WTC11 (cell line): ENCODE measurements around the gene JAKMIP1. TPM values are rescaled to one million over a fixed set of nuclear protein-coding genes. Genes with fewer than 3 reads are reported as not detected.
A peak's percentile ranks its signal among the peaks of the same experiment; 100 is the strongest.

Source experiments
- ATAC-seq: fragments of 200-7000 bp; cut with Tn5 transposase; 2 replicates; pipeline ENCODE4 v1.10.0; 2021; ENCODE audit warnings: mild to moderate bottlenecking, moderate library complexity
- CTCF ChIA-PET: fragments of 300-600 bp; sonication (Branson Sonifier 250); formaldehyde crosslinking; loops from one replicate; lab custom pipeline; 2021; ENCODE audit warnings: antibody characterized with exemption; lab: Charles Lee
- POLR2A ChIA-PET: fragments of 350-600 bp; sonication (Branson Sonifier 250); formaldehyde crosslinking; loops from one replicate; lab custom pipeline; 2021; ENCODE audit warnings: antibody characterized with exemption; lab: Charles Lee
- DNase-seq: peaks from one replicate; pipeline ENCODE4 v3.0.0; 2021; ENCODE audit warnings: low spot score
- H3K27ac Mint-ChIP-seq: 2 replicates; pipeline ENCODE4 v1.8.0; 2021; ENCODE audit warnings: mixed read lengths
- H3K27me3 Mint-ChIP-seq: 2 replicates; pipeline ENCODE4 v1.8.0; 2021; ENCODE audit warnings: low read depth, mild to moderate bottlenecking, moderate library complexity, mixed read lengths
- H3K36me3 Mint-ChIP-seq: 2 replicates; pipeline ENCODE4 v1.8.0; 2021; ENCODE audit warnings: mixed read lengths
- H3K4me1 Mint-ChIP-seq: 2 replicates; pipeline ENCODE4 v1.8.0; 2022; ENCODE audit warnings: mixed read lengths
- H3K4me3 Mint-ChIP-seq: 2 replicates; pipeline ENCODE4 v1.8.0; 2021; ENCODE audit warnings: mild to moderate bottlenecking, moderate library complexity, mixed read lengths
- H3K9me3 Mint-ChIP-seq: 2 replicates; pipeline ENCODE4 v1.8.0; 2021; ENCODE audit warnings: mixed read lengths
- CBFB ChIP-seq: sonication (generic); formaldehyde crosslinking; IDR thresholded peaks from 2 replicates; pipeline ENCODE4 v1.8.1; 2022; ENCODE audit warnings: mild to moderate bottlenecking, low read depth, missing genetic modification reagents
- FOXP1 ChIP-seq: sonication (generic); formaldehyde crosslinking; IDR thresholded peaks from 2 replicates; pipeline ENCODE4 v1.8.0; 2022; ENCODE audit warnings: missing genetic modification reagents, mild to moderate bottlenecking, moderate library complexity, borderline replicate concordance
- JUN ChIP-seq: sonication (generic); formaldehyde crosslinking; IDR thresholded peaks from 2 replicates; pipeline ENCODE4 v1.8.0; 2023; ENCODE audit warnings: mild to moderate bottlenecking, missing genetic modification reagents
- NR2C2 ChIP-seq: sonication (generic); formaldehyde crosslinking; IDR thresholded peaks from 2 replicates; pipeline ENCODE4 v1.8.0; 2022; ENCODE audit warnings: mild to moderate bottlenecking, missing genetic modification reagents
- PRRX2 ChIP-seq: fragments of 250-450 bp; sonication (Bioruptor Pico); IDR thresholded peaks from 2 replicates; pipeline ENCODE4 v1.8.0; 2021; ENCODE audit warnings: mild to moderate bottlenecking
- RORB ChIP-seq: fragments of 250-450 bp; sonication (Bioruptor Pico); IDR thresholded peaks from 2 replicates; pipeline ENCODE4 v1.9.0; 2021; ENCODE audit warnings: mild to moderate bottlenecking
- TP53 ChIP-seq: sonication (generic); formaldehyde crosslinking; IDR thresholded peaks from 2 replicates; pipeline ENCODE4 v1.8.1; 2023; ENCODE audit warnings: mild to moderate bottlenecking, missing genetic modification reagents
- ZNF138 ChIP-seq: sonication (generic); formaldehyde crosslinking; conservative IDR thresholded peaks from 2 replicates; pipeline ENCODE4 v1.8.1; 2022; ENCODE audit warnings: mild to moderate bottlenecking, moderate library complexity, missing genetic modification reagents
- total RNA-seq: library from RNA; stranded (reverse); gene quantifications from 3 replicates; pipeline ENCODE4 v1.2.3, GENCODE V29; 2021
- TF ChIP-seq, protein P1 (sequence below): sonication (generic); formaldehyde crosslinking; IDR thresholded peaks from 2 replicates; pipeline ENCODE4 v1.8.1; 2023; ENCODE audit warnings: mild to moderate bottlenecking, missing genetic modification reagents
- TF ChIP-seq, protein P2 (sequence below): sonication (generic); formaldehyde crosslinking; IDR thresholded peaks from 2 replicates; pipeline ENCODE4 v1.8.1; 2023; ENCODE audit warnings: mild to moderate bottlenecking, missing genetic modification reagents, borderline replicate concordance
- TF ChIP-seq, protein P3 (sequence below): sonication (generic); formaldehyde crosslinking; conservative IDR thresholded peaks from 2 replicates; pipeline ENCODE4 v1.8.1; 2023; ENCODE audit warnings: mild to moderate bottlenecking, low read depth, missing genetic modification reagents, moderate library complexity
- TF ChIP-seq, protein P4 (sequence below): fragments of 250-450 bp; sonication (Bioruptor Pico); IDR thresholded peaks from 2 replicates; pipeline ENCODE4 v1.9.0; 2021; ENCODE audit warnings: mild to moderate bottlenecking
- TF ChIP-seq, protein P5 (sequence below): fragments of 250-450 bp; sonication (Bioruptor Pico); IDR thresholded peaks from 2 replicates; pipeline ENCODE4 v1.9.0; 2021; ENCODE audit warnings: mild to moderate bottlenecking
- TF ChIP-seq, protein P6 (sequence below): sonication (generic); formaldehyde crosslinking; IDR thresholded peaks from 2 replicates; pipeline ENCODE4 v1.8.0; 2022; ENCODE audit warnings: mild to moderate bottlenecking, missing genetic modification reagents
- TF ChIP-seq, protein P7 (sequence below): sonication (generic); formaldehyde crosslinking; IDR thresholded peaks from 2 replicates; pipeline ENCODE4 v1.8.0; 2022; ENCODE audit warnings: missing genetic modification reagents
- TF ChIP-seq, protein P8 (sequence below): sonication (generic); formaldehyde crosslinking; IDR thresholded peaks from 2 replicates; pipeline ENCODE4 v1.8.0; 2022; ENCODE audit warnings: mild to moderate bottlenecking, missing genetic modification reagents

The JAKMIP1 gene
- total RNA-seq, 1 experiment from 2014 or later, result 4.0 TPM

DNA sequence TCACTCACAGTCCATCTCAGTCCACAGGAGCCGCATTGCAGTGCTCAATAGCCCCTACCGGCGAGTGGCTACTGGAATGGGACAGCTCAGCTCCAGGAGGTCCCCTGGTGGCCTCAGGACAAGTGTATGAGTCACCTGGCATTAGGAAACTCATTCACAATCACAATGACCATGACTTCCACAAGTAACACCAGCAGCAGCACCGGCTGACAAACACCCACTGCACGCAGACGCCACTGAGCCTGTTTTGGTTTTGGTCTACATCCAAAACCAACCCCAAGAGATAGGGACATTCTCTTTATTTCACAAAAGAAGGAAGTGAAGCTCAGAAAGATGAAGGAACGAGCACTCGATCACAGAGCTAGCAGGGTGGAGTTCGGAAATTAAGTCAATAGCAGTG lies 8.1 kb downstream of the JAKMIP1 start:
- Mint-ChIP-seq H3K9me3 (no peaks in the 10 kb centered on the region; the same call in 1 of the 2 replicates), H3K36me3 (peaks cover 5% of the 10 kb centered on the region; the same call in 1 of the 2 replicates), H3K27me3 (no peaks in the 10 kb centered on the region), H3K4me3 (no peak overlapping the region), H3K27ac (0 out of 2 replicates have a peak overlapping the region, but pooled peaks have one; percentile 48), H3K4me1 (peaks cover 32% of the 10 kb centered on the region)
- no peak for ATAC-seq
- ChIA-PET CTCF (interaction anchor here (1.5 to 3.3 kb wide), 4 partner anchors 8 to 194 kb away, joined by 5 to 12 read pairs (median 6); partner anchors contain the start of gene JAKMIP1), POLR2A (no interaction called here)
- TF ChIP-seq RORB (CRISPR knock-in tag), result no peak
- TF ChIP-seq, protein P1, sequence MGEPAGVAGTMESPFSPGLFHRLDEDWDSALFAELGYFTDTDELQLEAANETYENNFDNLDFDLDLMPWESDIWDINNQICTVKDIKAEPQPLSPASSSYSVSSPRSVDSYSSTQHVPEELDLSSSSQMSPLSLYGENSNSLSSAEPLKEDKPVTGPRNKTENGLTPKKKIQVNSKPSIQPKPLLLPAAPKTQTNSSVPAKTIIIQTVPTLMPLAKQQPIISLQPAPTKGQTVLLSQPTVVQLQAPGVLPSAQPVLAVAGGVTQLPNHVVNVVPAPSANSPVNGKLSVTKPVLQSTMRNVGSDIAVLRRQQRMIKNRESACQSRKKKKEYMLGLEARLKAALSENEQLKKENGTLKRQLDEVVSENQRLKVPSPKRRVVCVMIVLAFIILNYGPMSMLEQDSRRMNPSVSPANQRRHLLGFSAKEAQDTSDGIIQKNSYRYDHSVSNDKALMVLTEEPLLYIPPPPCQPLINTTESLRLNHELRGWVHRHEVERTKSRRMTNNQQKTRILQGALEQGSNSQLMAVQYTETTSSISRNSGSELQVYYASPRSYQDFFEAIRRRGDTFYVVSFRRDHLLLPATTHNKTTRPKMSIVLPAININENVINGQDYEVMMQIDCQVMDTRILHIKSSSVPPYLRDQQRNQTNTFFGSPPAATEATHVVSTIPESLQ (CRISPR knock-in tag), result no peak
- no peak for TF ChIP-seq FOXP1
- TF ChIP-seq, protein P2, sequence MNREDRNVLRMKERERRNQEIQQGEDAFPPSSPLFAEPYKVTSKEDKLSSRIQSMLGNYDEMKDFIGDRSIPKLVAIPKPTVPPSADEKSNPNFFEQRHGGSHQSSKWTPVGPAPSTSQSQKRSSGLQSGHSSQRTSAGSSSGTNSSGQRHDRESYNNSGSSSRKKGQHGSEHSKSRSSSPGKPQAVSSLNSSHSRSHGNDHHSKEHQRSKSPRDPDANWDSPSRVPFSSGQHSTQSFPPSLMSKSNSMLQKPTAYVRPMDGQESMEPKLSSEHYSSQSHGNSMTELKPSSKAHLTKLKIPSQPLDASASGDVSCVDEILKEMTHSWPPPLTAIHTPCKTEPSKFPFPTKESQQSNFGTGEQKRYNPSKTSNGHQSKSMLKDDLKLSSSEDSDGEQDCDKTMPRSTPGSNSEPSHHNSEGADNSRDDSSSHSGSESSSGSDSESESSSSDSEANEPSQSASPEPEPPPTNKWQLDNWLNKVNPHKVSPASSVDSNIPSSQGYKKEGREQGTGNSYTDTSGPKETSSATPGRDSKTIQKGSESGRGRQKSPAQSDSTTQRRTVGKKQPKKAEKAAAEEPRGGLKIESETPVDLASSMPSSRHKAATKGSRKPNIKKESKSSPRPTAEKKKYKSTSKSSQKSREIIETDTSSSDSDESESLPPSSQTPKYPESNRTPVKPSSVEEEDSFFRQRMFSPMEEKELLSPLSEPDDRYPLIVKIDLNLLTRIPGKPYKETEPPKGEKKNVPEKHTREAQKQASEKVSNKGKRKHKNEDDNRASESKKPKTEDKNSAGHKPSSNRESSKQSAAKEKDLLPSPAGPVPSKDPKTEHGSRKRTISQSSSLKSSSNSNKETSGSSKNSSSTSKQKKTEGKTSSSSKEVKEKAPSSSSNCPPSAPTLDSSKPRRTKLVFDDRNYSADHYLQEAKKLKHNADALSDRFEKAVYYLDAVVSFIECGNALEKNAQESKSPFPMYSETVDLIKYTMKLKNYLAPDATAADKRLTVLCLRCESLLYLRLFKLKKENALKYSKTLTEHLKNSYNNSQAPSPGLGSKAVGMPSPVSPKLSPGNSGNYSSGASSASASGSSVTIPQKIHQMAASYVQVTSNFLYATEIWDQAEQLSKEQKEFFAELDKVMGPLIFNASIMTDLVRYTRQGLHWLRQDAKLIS (CRISPR knock-in tag), result no peak
- TF ChIP-seq JUN (CRISPR knock-in tag), result no peak
- TF ChIP-seq CBFB (CRISPR knock-in tag), result no peak
- TF ChIP-seq NR2C2 (CRISPR knock-in tag), result no peak
- TF ChIP-seq, protein P3, sequence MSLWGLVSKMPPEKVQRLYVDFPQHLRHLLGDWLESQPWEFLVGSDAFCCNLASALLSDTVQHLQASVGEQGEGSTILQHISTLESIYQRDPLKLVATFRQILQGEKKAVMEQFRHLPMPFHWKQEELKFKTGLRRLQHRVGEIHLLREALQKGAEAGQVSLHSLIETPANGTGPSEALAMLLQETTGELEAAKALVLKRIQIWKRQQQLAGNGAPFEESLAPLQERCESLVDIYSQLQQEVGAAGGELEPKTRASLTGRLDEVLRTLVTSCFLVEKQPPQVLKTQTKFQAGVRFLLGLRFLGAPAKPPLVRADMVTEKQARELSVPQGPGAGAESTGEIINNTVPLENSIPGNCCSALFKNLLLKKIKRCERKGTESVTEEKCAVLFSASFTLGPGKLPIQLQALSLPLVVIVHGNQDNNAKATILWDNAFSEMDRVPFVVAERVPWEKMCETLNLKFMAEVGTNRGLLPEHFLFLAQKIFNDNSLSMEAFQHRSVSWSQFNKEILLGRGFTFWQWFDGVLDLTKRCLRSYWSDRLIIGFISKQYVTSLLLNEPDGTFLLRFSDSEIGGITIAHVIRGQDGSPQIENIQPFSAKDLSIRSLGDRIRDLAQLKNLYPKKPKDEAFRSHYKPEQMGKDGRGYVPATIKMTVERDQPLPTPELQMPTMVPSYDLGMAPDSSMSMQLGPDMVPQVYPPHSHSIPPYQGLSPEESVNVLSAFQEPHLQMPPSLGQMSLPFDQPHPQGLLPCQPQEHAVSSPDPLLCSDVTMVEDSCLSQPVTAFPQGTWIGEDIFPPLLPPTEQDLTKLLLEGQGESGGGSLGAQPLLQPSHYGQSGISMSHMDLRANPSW (CRISPR knock-in tag), result no peak
- no peak for TF ChIP-seq PRRX2 (CRISPR knock-in tag)
- TF ChIP-seq TP53 (CRISPR knock-in tag), result no peak
- TF ChIP-seq, protein P4, sequence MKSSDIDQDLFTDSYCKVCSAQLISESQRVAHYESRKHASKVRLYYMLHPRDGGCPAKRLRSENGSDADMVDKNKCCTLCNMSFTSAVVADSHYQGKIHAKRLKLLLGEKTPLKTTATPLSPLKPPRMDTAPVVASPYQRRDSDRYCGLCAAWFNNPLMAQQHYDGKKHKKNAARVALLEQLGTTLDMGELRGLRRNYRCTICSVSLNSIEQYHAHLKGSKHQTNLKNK (CRISPR knock-in tag), result no peak
- TF ChIP-seq, protein P5, sequence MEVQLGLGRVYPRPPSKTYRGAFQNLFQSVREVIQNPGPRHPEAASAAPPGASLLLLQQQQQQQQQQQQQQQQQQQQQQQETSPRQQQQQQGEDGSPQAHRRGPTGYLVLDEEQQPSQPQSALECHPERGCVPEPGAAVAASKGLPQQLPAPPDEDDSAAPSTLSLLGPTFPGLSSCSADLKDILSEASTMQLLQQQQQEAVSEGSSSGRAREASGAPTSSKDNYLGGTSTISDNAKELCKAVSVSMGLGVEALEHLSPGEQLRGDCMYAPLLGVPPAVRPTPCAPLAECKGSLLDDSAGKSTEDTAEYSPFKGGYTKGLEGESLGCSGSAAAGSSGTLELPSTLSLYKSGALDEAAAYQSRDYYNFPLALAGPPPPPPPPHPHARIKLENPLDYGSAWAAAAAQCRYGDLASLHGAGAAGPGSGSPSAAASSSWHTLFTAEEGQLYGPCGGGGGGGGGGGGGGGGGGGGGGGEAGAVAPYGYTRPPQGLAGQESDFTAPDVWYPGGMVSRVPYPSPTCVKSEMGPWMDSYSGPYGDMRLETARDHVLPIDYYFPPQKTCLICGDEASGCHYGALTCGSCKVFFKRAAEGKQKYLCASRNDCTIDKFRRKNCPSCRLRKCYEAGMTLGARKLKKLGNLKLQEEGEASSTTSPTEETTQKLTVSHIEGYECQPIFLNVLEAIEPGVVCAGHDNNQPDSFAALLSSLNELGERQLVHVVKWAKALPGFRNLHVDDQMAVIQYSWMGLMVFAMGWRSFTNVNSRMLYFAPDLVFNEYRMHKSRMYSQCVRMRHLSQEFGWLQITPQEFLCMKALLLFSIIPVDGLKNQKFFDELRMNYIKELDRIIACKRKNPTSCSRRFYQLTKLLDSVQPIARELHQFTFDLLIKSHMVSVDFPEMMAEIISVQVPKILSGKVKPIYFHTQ (CRISPR knock-in tag), result no peak
- no peak for TF ChIP-seq ZNF138 (CRISPR knock-in tag)
- TF ChIP-seq, protein P6, sequence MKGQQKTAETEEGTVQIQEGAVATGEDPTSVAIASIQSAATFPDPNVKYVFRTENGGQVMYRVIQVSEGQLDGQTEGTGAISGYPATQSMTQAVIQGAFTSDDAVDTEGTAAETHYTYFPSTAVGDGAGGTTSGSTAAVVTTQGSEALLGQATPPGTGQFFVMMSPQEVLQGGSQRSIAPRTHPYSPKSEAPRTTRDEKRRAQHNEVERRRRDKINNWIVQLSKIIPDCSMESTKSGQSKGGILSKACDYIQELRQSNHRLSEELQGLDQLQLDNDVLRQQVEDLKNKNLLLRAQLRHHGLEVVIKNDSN (CRISPR knock-in tag), result no peak
- TF ChIP-seq, protein P7, sequence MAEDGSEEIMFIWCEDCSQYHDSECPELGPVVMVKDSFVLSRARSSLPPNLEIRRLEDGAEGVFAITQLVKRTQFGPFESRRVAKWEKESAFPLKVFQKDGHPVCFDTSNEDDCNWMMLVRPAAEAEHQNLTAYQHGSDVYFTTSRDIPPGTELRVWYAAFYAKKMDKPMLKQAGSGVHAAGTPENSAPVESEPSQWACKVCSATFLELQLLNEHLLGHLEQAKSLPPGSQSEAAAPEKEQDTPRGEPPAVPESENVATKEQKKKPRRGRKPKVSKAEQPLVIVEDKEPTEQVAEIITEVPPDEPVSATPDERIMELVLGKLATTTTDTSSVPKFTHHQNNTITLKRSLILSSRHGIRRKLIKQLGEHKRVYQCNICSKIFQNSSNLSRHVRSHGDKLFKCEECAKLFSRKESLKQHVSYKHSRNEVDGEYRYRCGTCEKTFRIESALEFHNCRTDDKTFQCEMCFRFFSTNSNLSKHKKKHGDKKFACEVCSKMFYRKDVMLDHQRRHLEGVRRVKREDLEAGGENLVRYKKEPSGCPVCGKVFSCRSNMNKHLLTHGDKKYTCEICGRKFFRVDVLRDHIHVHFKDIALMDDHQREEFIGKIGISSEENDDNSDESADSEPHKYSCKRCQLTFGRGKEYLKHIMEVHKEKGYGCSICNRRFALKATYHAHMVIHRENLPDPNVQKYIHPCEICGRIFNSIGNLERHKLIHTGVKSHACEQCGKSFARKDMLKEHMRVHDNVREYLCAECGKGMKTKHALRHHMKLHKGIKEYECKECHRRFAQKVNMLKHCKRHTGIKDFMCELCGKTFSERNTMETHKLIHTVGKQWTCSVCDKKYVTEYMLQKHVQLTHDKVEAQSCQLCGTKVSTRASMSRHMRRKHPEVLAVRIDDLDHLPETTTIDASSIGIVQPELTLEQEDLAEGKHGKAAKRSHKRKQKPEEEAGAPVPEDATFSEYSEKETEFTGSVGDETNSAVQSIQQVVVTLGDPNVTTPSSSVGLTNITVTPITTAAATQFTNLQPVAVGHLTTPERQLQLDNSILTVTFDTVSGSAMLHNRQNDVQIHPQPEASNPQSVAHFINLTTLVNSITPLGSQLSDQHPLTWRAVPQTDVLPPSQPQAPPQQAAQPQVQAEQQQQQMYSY, result no peak
- TF ChIP-seq, protein P8, sequence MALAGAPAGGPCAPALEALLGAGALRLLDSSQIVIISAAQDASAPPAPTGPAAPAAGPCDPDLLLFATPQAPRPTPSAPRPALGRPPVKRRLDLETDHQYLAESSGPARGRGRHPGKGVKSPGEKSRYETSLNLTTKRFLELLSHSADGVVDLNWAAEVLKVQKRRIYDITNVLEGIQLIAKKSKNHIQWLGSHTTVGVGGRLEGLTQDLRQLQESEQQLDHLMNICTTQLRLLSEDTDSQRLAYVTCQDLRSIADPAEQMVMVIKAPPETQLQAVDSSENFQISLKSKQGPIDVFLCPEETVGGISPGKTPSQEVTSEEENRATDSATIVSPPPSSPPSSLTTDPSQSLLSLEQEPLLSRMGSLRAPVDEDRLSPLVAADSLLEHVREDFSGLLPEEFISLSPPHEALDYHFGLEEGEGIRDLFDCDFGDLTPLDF (CRISPR knock-in tag), result no peak
- DNase-seq, result no peak
